SK-N-SH (cell line): ENCODE data around the gene SLC24A3. TPM values are rescaled to one million over a fixed set of nuclear protein-coding genes. Genes with fewer than 3 reads are reported as not detected.

Experiments
- CTCF ChIA-PET: fragments of 300-600, 350-600 bp; formaldehyde crosslinking; extraction: SDS; loops from one replicate; lab custom pipeline; 2021; lab: Yijun Ruan, JAX
- POLR2A ChIA-PET: fragments of 350-600 bp; sonication (Branson Sonifier 250); formaldehyde crosslinking; extraction: SDS; loops from one replicate; lab custom pipeline; 2020; ENCODE audit warnings: antibody characterized with exemption, inconsistent platforms; lab: Yijun Ruan, JAX
- DNase-seq: peaks from one replicate; pipeline ENCODE4 v3.0.0; 2012
- H2AFZ ChIP-seq: fragments of 200-600 bp; sonication (generic); 2 replicates; pipeline ENCODE4 v1.8.1; 2016; ENCODE audit warnings: antibody characterized with exemption, mild to moderate bottlenecking, low read depth
- H3F3A ChIP-seq: fragments of 200-600 bp; sonication (generic); replicated peaks from 2 replicates; pipeline ENCODE3; 2016; ENCODE audit warnings: antibody characterized with exemption, mild to moderate bottlenecking; ENCODE audit not compliant: insufficient read depth
- H3K27ac ChIP-seq, 2 experiments: fragments of 200-500 bp in 1 of 2; fragments of 200-600 bp in 1 of 2; sonication (Bioruptor generic) in 1 of 2; sonication (generic), shearing (Covaris generic) in 1 of 2; 2 replicates each; pipeline versions ENCODE4 v1.5.1 to v1.6.1; 2014 to 2016; ENCODE audit warnings: low read depth in 2 of 2, inconsistent platforms in 1 of 2, low read length in 1 of 2, mild to moderate bottlenecking in 1 of 2, mixed read lengths in 1 of 2
- H3K27me3 ChIP-seq: fragments of 200-600 bp; sonication (generic), shearing (Covaris generic); 2 replicates; pipeline ENCODE4 v1.6.1; 2016; ENCODE audit warnings: mixed run types; ENCODE audit not compliant: insufficient read depth
- H3K36me3 ChIP-seq, 2 experiments: fragments of 200-500 bp in 1 of 2; fragments of 200-600 bp in 1 of 2; sonication (Bioruptor generic) in 1 of 2; sonication (generic) in 1 of 2; replicated peaks in 1 of 2; 2 replicates each; pipeline versions ENCODE3 to v1.5.1; 2014 to 2016; ENCODE audit warnings: low read length in 1 of 2, mild to moderate bottlenecking in 1 of 2; ENCODE audit not compliant: insufficient read depth in 2 of 2, control insufficient read depth in 1 of 2
- H3K4me1 ChIP-seq, 2 experiments: fragments of 200-500 bp in 1 of 2; fragments of 200-600 bp in 1 of 2; sonication (Bioruptor generic) in 1 of 2; sonication (generic), shearing (Covaris generic) in 1 of 2; 2 replicates each; pipeline versions ENCODE4 v1.5.1 to v1.6.1; 2014 to 2016; ENCODE audit warnings: low read depth in 1 of 2, low read length in 1 of 2, mixed run types in 1 of 2; ENCODE audit not compliant: insufficient read depth in 2 of 2, control insufficient read depth in 1 of 2
- H3K4me2 ChIP-seq: fragments of 200-600 bp; sonication (generic), shearing (Covaris generic); 2 replicates; pipeline ENCODE4 v1.6.1; 2017; ENCODE audit warnings: mixed run types
- H3K4me3 ChIP-seq, 2 experiments: fragments of 200-500 bp in 1 of 2; fragments of 200-600 bp in 1 of 2; sonication (Bioruptor generic) in 1 of 2; sonication (generic), shearing (Covaris generic) in 1 of 2; 2 replicates each; pipeline versions ENCODE4 v1.5.1 to v1.8.1; 2014 to 2016; ENCODE audit warnings: low read depth in 2 of 2, inconsistent platforms in 1 of 2, low read length in 1 of 2, mild to moderate bottlenecking in 1 of 2, mixed read lengths in 1 of 2, moderate library complexity in 1 of 2
- H3K79me2 ChIP-seq: fragments of 200-600 bp; sonication (generic); 2 replicates; pipeline ENCODE4 v1.8.1; 2017; ENCODE audit warnings: mild to moderate bottlenecking; ENCODE audit not compliant: insufficient read depth
- H3K9ac ChIP-seq: fragments of 200-600 bp; sonication (generic); 2 replicates; pipeline ENCODE4 v1.6.1; 2017; ENCODE audit warnings: mixed run types
- H3K9me2 ChIP-seq: fragments of 200-600 bp; sonication (generic); 2 replicates; pipeline ENCODE4 v1.6.1; 2017; ENCODE audit warnings: mixed run types
- H3K9me3 ChIP-seq: fragments of 200-600 bp; sonication (generic); 2 replicates; pipeline ENCODE4 v1.6.1; 2017; ENCODE audit warnings: mixed run types, mild to moderate bottlenecking, moderate library complexity
- H4K20me1 ChIP-seq: fragments of 200-600 bp; sonication (generic); 2 replicates; pipeline ENCODE4 v1.6.1; 2017; ENCODE audit warnings: mild to moderate bottlenecking, mixed run types; ENCODE audit not compliant: insufficient read depth
- EP300 ChIP-seq, 2 experiments: IDR thresholded peaks; 2 replicates each; pipeline versions ENCODE4 v1.4.0 to v1.6.1; 2012; ENCODE audit warnings: borderline replicate concordance in 1 of 2, low read depth in 1 of 2, low read length in 1 of 2
- EZH2phosphoT487 ChIP-seq: fragments of 200-600 bp; sonication (generic); IDR thresholded peaks from 2 replicates; pipeline ENCODE4 v1.6.1; 2017; ENCODE audit warnings: low read depth, mixed run types, mild to moderate bottlenecking, antibody characterized with exemption, moderate library complexity, borderline replicate concordance
- FOXJ3 ChIP-seq: sonication (generic); formaldehyde crosslinking; IDR thresholded peaks from 2 replicates; pipeline ENCODE4 v1.5.1; 2020; ENCODE audit warnings: mild to moderate bottlenecking, missing genetic modification reagents
- GATA2 ChIP-seq: sonication (generic); formaldehyde crosslinking; IDR thresholded peaks from 2 replicates; pipeline ENCODE4 v1.5.0; 2020; ENCODE audit warnings: mild to moderate bottlenecking, missing genetic modification reagents
- IRF3 ChIP-seq: fragments of 150-350 bp; IDR thresholded peaks from 2 replicates; pipeline ENCODE4 v1.6.1; 2016; ENCODE audit warnings: mild to moderate bottlenecking, low read depth, low read length
- JUND ChIP-seq: IDR thresholded peaks from 2 replicates; pipeline ENCODE4 v1.4.0; 2012
- MEF2A ChIP-seq: IDR thresholded peaks from 2 replicates; pipeline ENCODE4 v1.4.0; 2012; ENCODE audit warnings: low read depth, borderline replicate concordance
- PBX3 ChIP-seq: IDR thresholded peaks from 2 replicates; pipeline ENCODE4; 2012
- POLR2AphosphoS5 ChIP-seq: IDR thresholded peaks from 2 replicates; pipeline ENCODE4 v1.6.1; 2012; ENCODE audit warnings: low read depth, low read length
- RAD21 ChIP-seq: IDR thresholded peaks from 2 replicates; pipeline ENCODE4 v1.6.1; 2012; ENCODE audit warnings: mild to moderate bottlenecking, low read length
- RCOR1 ChIP-seq: fragments of 150-350 bp; IDR thresholded peaks from 2 replicates; pipeline ENCODE4 v1.6.1; 2017; ENCODE audit warnings: antibody characterized with exemption, low read length
- RXRA ChIP-seq: IDR thresholded peaks from 2 replicates; pipeline ENCODE4 v1.4.0; 2012; ENCODE audit warnings: low read depth, mild to moderate bottlenecking, borderline replicate concordance
- TAF1 ChIP-seq: IDR thresholded peaks from 2 replicates; pipeline ENCODE4 v1.6.1; 2012; ENCODE audit warnings: low read depth, mild to moderate bottlenecking, low read length, moderate library complexity, borderline replicate concordance
- TCF12 ChIP-seq: IDR thresholded peaks from 2 replicates; pipeline ENCODE4 v1.4.0; 2012
- TEAD4 ChIP-seq: IDR thresholded peaks from 2 replicates; pipeline ENCODE4 v1.4.0; 2012; ENCODE audit warnings: mild to moderate bottlenecking, borderline replicate concordance; ENCODE audit not compliant: insufficient read depth
- WGBS: methylation state at CpG from one replicate; pipeline ENCODE4 v1.1.6; 2017; ENCODE audit warnings: low lambda C conversion rate; 5-methylcytosine and 5-hydroxymethylcytosine counted together
- polyA plus RNA-seq, 3 experiments: library from polyadenylated mRNA; depleted of rRNA; stranded (reverse); fragments of >200 nt; gene quantifications; 2 replicates each; pipeline ENCODE4 v1.2.3, GENCODE V29; 2012
- TF ChIP-seq, protein P1 (sequence below): fragments of 150-350 bp; IDR thresholded peaks from 2 replicates; pipeline ENCODE4 v1.6.1; 2017; ENCODE audit warnings: antibody characterized with exemption, low read length, low read depth, borderline replicate concordance
- TF ChIP-seq, protein P2 (sequence below): IDR thresholded peaks from 2 replicates; pipeline ENCODE4 v1.4.0; 2012; ENCODE audit warnings: low read depth, borderline replicate concordance
- TF ChIP-seq, protein P3 (sequence below): IDR thresholded peaks from 2 replicates; pipeline ENCODE4 v1.6.1; 2012; ENCODE audit warnings: mild to moderate bottlenecking, low read depth, low read length, moderate library complexity

Gene SLC24A3
- polyA plus RNA-seq, 1 of the 3 experiments (the other 2 are of a cell fraction) = not detected

DNA sequence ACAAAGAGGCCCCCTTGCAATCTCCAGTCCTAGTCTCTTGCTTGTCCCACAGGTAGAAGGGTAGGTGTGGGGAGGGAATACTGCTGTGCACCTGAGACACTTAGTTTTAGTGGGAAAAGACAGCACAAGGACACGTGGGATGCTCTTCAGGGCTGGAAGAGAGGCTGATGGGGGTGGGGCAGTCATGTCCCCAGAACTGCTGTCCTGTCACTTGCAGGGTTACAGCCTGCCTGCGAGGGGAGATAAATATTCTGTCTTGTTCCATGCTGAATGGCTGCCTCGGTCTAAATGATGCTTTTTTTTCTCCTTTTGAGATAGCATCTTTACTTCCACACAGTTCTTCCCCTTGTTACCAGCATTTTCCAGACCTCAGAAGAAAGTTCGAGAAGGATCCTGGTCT lies 106.2 kb downstream of the SLC24A3 start:
- Histone ChIP-seq H4K20me1 (no peaks in the 10 kb centered on the region), H3K4me3 (no peak overlapping the region), H3K9ac (no peak overlapping the region), H3K27ac (no peak overlapping the region), H3K27me3 (no peaks in the 10 kb centered on the region), H3K4me2 (no peak overlapping the region), H3K36me3 (no peaks in the 10 kb centered on the region)
- no peak for TF ChIP-seq EZH2phosphoT487
- no peak for TF ChIP-seq MEF2A
- TF ChIP-seq, protein P1, sequence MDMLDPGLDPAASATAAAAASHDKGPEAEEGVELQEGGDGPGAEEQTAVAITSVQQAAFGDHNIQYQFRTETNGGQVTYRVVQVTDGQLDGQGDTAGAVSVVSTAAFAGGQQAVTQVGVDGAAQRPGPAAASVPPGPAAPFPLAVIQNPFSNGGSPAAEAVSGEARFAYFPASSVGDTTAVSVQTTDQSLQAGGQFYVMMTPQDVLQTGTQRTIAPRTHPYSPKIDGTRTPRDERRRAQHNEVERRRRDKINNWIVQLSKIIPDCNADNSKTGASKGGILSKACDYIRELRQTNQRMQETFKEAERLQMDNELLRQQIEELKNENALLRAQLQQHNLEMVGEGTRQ = no peak
- TF ChIP-seq, protein P2, sequence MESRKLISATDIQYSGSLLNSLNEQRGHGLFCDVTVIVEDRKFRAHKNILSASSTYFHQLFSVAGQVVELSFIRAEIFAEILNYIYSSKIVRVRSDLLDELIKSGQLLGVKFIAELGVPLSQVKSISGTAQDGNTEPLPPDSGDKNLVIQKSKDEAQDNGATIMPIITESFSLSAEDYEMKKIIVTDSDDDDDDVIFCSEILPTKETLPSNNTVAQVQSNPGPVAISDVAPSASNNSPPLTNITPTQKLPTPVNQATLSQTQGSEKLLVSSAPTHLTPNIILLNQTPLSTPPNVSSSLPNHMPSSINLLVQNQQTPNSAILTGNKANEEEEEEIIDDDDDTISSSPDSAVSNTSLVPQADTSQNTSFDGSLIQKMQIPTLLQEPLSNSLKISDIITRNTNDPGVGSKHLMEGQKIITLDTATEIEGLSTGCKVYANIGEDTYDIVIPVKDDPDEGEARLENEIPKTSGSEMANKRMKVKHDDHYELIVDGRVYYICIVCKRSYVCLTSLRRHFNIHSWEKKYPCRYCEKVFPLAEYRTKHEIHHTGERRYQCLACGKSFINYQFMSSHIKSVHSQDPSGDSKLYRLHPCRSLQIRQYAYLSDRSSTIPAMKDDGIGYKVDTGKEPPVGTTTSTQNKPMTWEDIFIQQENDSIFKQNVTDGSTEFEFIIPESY = no peak
- TF ChIP-seq RXRA = no peak
- no peak for TF ChIP-seq TEAD4
- no peak for TF ChIP-seq FOXJ3 (CRISPR knock-in tag)
- no peak for TF ChIP-seq TAF1
- no peak for TF ChIP-seq JUND
- no peak for TF ChIP-seq PBX3
- no peak for TF ChIP-seq TCF12
- TF ChIP-seq IRF3 = no peak
- TF ChIP-seq RAD21 = no peak
- TF ChIP-seq EP300 (IDR thresholded peaks at IDR 0.05; ENCODE audit: borderline replicate concordance in 1 of 2, low read depth in 1 of 2, low read length in 1 of 2) = no peak
- no peak for TF ChIP-seq GATA2 (CRISPR knock-in tag)
- TF ChIP-seq, protein P3, sequence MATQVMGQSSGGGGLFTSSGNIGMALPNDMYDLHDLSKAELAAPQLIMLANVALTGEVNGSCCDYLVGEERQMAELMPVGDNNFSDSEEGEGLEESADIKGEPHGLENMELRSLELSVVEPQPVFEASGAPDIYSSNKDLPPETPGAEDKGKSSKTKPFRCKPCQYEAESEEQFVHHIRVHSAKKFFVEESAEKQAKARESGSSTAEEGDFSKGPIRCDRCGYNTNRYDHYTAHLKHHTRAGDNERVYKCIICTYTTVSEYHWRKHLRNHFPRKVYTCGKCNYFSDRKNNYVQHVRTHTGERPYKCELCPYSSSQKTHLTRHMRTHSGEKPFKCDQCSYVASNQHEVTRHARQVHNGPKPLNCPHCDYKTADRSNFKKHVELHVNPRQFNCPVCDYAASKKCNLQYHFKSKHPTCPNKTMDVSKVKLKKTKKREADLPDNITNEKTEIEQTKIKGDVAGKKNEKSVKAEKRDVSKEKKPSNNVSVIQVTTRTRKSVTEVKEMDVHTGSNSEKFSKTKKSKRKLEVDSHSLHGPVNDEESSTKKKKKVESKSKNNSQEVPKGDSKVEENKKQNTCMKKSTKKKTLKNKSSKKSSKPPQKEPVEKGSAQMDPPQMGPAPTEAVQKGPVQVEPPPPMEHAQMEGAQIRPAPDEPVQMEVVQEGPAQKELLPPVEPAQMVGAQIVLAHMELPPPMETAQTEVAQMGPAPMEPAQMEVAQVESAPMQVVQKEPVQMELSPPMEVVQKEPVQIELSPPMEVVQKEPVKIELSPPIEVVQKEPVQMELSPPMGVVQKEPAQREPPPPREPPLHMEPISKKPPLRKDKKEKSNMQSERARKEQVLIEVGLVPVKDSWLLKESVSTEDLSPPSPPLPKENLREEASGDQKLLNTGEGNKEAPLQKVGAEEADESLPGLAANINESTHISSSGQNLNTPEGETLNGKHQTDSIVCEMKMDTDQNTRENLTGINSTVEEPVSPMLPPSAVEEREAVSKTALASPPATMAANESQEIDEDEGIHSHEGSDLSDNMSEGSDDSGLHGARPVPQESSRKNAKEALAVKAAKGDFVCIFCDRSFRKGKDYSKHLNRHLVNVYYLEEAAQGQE = no peak
- TF ChIP-seq RCOR1 = no peak
- TF ChIP-seq POLR2AphosphoS5 = no peak
- TF ChIP-seq, all 33 proteins: peak for 0
- ChIA-PET CTCF (no interaction called here), POLR2A (no interaction called here)
- Histone ChIP-seq H3K9me2 (no peaks in the 10 kb centered on the region), H3K9me3 (no peaks in the 10 kb centered on the region), H2AFZ (no peak overlapping the region), H3K4me1 (no peaks in the 10 kb centered on the region; a peak in 1 of 4 replicates), H3F3A (no peaks in the 10 kb centered on the region), H3K79me2 (no peaks in the 10 kb centered on the region)
- 0% methylated on average over 3 of the region's 4 CpGs for WGBS
- DNase-seq = no peak
